Measurements from ENCODE around the gene TRIM49B.
"Not testable (repeated sequence)": the region's sequence is repeated elsewhere in the genome, so short reads cannot be mapped to it uniquely, and the experiment has no call there.

DNA sequence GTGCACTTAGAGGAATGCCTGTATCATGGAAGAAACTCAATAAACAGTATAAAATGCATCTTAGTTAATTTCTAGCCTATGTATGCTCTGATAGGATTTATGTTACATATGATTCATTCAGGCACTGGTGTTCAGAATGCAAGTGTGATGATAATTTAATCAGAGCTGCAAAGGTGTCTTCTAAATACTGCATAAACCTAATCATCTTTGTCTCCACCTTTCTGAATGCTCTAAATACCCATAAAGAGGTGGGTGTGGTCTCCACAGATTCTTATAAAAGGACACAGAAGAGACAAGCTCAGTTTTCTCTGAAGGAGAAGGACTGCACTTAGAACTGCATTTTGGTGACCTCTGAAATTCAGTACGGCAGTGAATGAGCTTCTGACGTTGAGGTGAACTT lies at the start of gene TRIM49B:
- TF ChIP-seq, protein P1, sequence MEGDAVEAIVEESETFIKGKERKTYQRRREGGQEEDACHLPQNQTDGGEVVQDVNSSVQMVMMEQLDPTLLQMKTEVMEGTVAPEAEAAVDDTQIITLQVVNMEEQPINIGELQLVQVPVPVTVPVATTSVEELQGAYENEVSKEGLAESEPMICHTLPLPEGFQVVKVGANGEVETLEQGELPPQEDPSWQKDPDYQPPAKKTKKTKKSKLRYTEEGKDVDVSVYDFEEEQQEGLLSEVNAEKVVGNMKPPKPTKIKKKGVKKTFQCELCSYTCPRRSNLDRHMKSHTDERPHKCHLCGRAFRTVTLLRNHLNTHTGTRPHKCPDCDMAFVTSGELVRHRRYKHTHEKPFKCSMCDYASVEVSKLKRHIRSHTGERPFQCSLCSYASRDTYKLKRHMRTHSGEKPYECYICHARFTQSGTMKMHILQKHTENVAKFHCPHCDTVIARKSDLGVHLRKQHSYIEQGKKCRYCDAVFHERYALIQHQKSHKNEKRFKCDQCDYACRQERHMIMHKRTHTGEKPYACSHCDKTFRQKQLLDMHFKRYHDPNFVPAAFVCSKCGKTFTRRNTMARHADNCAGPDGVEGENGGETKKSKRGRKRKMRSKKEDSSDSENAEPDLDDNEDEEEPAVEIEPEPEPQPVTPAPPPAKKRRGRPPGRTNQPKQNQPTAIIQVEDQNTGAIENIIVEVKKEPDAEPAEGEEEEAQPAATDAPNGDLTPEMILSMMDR (IDR thresholded peaks at IDR 0.05) = not testable (repeated sequence)
- not testable (repeated sequence) for TF ChIP-seq EP300, POLR2AphosphoS5 (IDR thresholded peaks at IDR 0.05)

All from gastroesophageal sphincter (tissue), 3 donors.